GM12878 (cell line): Measurements from ENCODE around the gene TOR1AIP1. TPM values are rescaled to one million over a fixed set of nuclear protein-coding genes. Genes with fewer than 3 reads are reported as not detected.
"Not testable (repeated sequence)": the region's sequence is repeated elsewhere in the genome, so short reads cannot be mapped to it uniquely, and the experiment has no call there.

Experiments used
- ATAC-seq: fragments of 200-7000 bp; cut with Tn5 transposase; 3 replicates; pipeline ENCODE4 v1.9.1; 2020; ENCODE audit warnings: mild to moderate bottlenecking, moderate library complexity
- BruUV-seq: library from RNA; stranded (reverse); fragments of 400-500 nt; replicated peaks from 2 replicates; lab custom pipeline; 2021; lab: Mats Ljungman, UMichigan
- CTCF ChIA-PET: fragments of 300-600 bp; sonication (Branson Sonifier 250); formaldehyde crosslinking; extraction: SDS; loops from one replicate; lab custom pipeline; 2021; ENCODE audit warnings: inconsistent platforms; lab: Yijun Ruan, JAX
- POLR2A ChIA-PET: fragments of 350-600 bp; formaldehyde crosslinking; extraction: SDS; loops from one replicate; lab custom pipeline; 2021; ENCODE audit warnings: inconsistent platforms; lab: Charles Lee
- RAD21 ChIA-PET: fragments of 300-600 bp; sonication (Branson Sonifier 250); formaldehyde crosslinking; loops from one replicate; lab custom pipeline; 2023; ENCODE audit warnings: antibody characterized with exemption; ENCODE audit not compliant: unreplicated experiment; lab: Charles Lee
- SMC1A ChIA-PET: fragments of 300-600 bp; sonication (Branson Sonifier 250); formaldehyde crosslinking; loops from one replicate; lab custom pipeline; 2023; ENCODE audit not compliant: unreplicated experiment, uncharacterized antibody; lab: Charles Lee
- DNase-seq: peaks from one replicate; pipeline ENCODE4 v3.0.0-alpha.2; 2011; ENCODE audit warnings: low read depth, low spot score
- FAIRE-seq: peaks from 3 replicates; lab custom pipeline; 2011; peaks lifted over from hg19 to GRCh38; lab: Jason Lieb, UNC
- H2AFZ ChIP-seq: 2 replicates; pipeline ENCODE4 v1.6.0; 2011; ENCODE audit warnings: low read depth, low read length, control low read depth; ENCODE audit not compliant: control insufficient read depth
- H3K27ac ChIP-seq: 2 replicates; pipeline ENCODE4 v1.5.1; 2011; ENCODE audit warnings: control low read depth; ENCODE audit not compliant: control insufficient read depth, insufficient read depth
- H3K27me3 ChIP-seq, 2 experiments: replicated peaks in 1 of 2; 2 replicates each; pipeline versions ENCODE4 v1.6.0 to v1.6.1; 2011; ENCODE audit warnings: low read length in 1 of 2; ENCODE audit not compliant: control insufficient read depth in 2 of 2, insufficient read depth in 2 of 2
- H3K36me3 ChIP-seq, 2 experiments: 2 replicates each; pipeline ENCODE4 v1.5.1; 2011; ENCODE audit warnings: low read length in 1 of 2; ENCODE audit not compliant: control insufficient read depth in 2 of 2, insufficient read depth in 2 of 2
- H3K4me1 ChIP-seq: 2 replicates; pipeline ENCODE4 v1.6.1; 2011; ENCODE audit warnings: mild to moderate bottlenecking, low read length, moderate library complexity, mixed read lengths; ENCODE audit not compliant: control insufficient read depth, insufficient read depth
- H3K4me2 ChIP-seq: 2 replicates; pipeline ENCODE4 v1.6.0; 2011; ENCODE audit warnings: control low read depth; ENCODE audit not compliant: control insufficient read depth, insufficient read depth
- H3K4me3 ChIP-seq: fragments of 200-600 bp; sonication (generic); 2 replicates; pipeline ENCODE4 v1.5.1; 2016
- H3K79me2 ChIP-seq: 2 replicates; pipeline ENCODE4 v1.6.0; 2011; ENCODE audit warnings: low read length; ENCODE audit not compliant: control insufficient read depth, insufficient read depth
- H3K9ac ChIP-seq: 2 replicates; pipeline ENCODE4 v1.8.0; 2011; ENCODE audit warnings: low read length, control low read depth, mixed read lengths; ENCODE audit not compliant: control insufficient read depth, insufficient read depth
- H3K9me3 ChIP-seq: replicated peaks from 3 replicates; pipeline ENCODE4 v1.5.1; 2011; ENCODE audit warnings: mild to moderate bottlenecking, low read length; ENCODE audit not compliant: control insufficient read depth, insufficient read depth
- H4K20me1 ChIP-seq: 2 replicates; pipeline ENCODE4 v1.6.0; 2011; ENCODE audit not compliant: control insufficient read depth, insufficient read depth
- EGR1 ChIP-seq, 2 experiments: IDR thresholded peaks; 1 replicate in 1 of 2; 2 replicates in 1 of 2; pipeline ENCODE4 v1.6.1; 2011 to 2012; ENCODE audit warnings: low read depth in 2 of 2, low read length in 2 of 2, borderline replicate concordance in 1 of 2, mild to moderate bottlenecking in 1 of 2, moderate library complexity in 1 of 2
- FOXM1 ChIP-seq: IDR thresholded peaks from 2 replicates; pipeline ENCODE4 v1.6.1; 2012; ENCODE audit warnings: low read depth, mild to moderate bottlenecking, inconsistent platforms, low read length, moderate library complexity
- HDAC6 ChIP-seq: fragments of 200-600 bp; sonication (generic); IDR thresholded peaks from one replicate; pipeline ENCODE4 v1.8.0; 2017; ENCODE audit warnings: antibody characterized with exemption; ENCODE audit not compliant: unreplicated experiment
- JUNB ChIP-seq: IDR thresholded peaks from 2 replicates; pipeline ENCODE4 v1.6.1; 2016; ENCODE audit warnings: antibody characterized with exemption, mild to moderate bottlenecking
- MEF2A ChIP-seq: IDR thresholded peaks from 2 replicates; pipeline ENCODE4 v1.6.1; 2011; ENCODE audit warnings: low read depth, mild to moderate bottlenecking, low read length, moderate library complexity; ENCODE audit not compliant: insufficient read depth
- NRF1 ChIP-seq: conservative IDR thresholded peaks from 2 replicates; pipeline ENCODE4 v1.6.1; 2011; ENCODE audit warnings: mild to moderate bottlenecking, low read depth, low read length, improper control_type of control experiment
- PRDM15 ChIP-seq: fragments of 450-650 bp; formaldehyde crosslinking; IDR thresholded peaks from 2 replicates; pipeline ENCODE4 v1.4.0; 2020; ENCODE audit warnings: mild to moderate bottlenecking, moderate library complexity
- RCOR1 ChIP-seq: conservative IDR thresholded peaks from 2 replicates; pipeline ENCODE4 v1.6.1; 2012; ENCODE audit warnings: low read depth, low read length, improper control_type of control experiment
- ZNF384 ChIP-seq: IDR thresholded peaks from 2 replicates; pipeline ENCODE4 v1.6.1; 2012; ENCODE audit warnings: low read depth, mild to moderate bottlenecking, low read length, improper control_type of control experiment, borderline replicate concordance
- WGBS: methylation state at CpG from one replicate; pipeline ENCODE4 v1.1.6; 2016; ENCODE audit warnings: low lambda C conversion rate; ENCODE audit not compliant: insufficient replicate concordance, insufficient coverage; ENCODE audit errors: missing lambda C conversion rate; 5-methylcytosine and 5-hydroxymethylcytosine counted together
- in situ Hi-C: fragments of 300-500 bp; cut with MboI; formaldehyde crosslinking; loops from 9 replicates; pipeline ENCODE4 v1.14.3; 2018; ENCODE audit warnings: mixed read lengths
- intact Hi-C: fragments of 100-400 bp; cut with micrococcal nuclease; formaldehyde crosslinking; loops from one replicate; pipeline ENCODE4 v1.14.2; 2022; ENCODE audit not compliant: unreplicated experiment
- polyA plus RNA-seq, 11 experiments: library from polyadenylated mRNA; depleted of rRNA in 4 of 11; unstranded in 6 of 11; stranded (reverse) in 5 of 11; fragments of >200 nt; fragmentation: Nextera tagmentation in 4 of 11; fragmentation: Illumina TruSeq in 1 of 11; extraction: Ambion mirVana in 4 of 11; extraction: Trizol in 1 of 11; gene quantifications; 1 replicate in 1 of 11; 2 replicates in 10 of 11; pipeline versions ENCODE4 v1.2.1 to v1.2.3, GENCODE V29; 2011 to 2016; ENCODE audit warnings: inconsistent platforms in 2 of 11, missing spikeins in 2 of 11, low read depth in 1 of 11
- total RNA-seq, 4 experiments: library from RNA; depleted of rRNA in 3 of 4; stranded (reverse); fragments of >200 nt in 3 of 4; fragmentation: Illumina TruSeq in 1 of 4; extraction: Trizol in 1 of 4; gene quantifications; 2 replicates each; pipeline versions ENCODE4 v1.2.1 to v1.2.3, GENCODE V29; 2013 to 2021
- TF ChIP-seq, protein P1 (sequence below): fragments of 450-650 bp; IDR thresholded peaks from 2 replicates; pipeline ENCODE4 v1.6.1; 2017; ENCODE audit warnings: mild to moderate bottlenecking, low read depth, inconsistent platforms; ENCODE audit not compliant: poor library complexity, severe bottlenecking

Gene TOR1AIP1
- total and polyA plus RNA-seq, 10 of the 15 experiments (the other 5 are each of a cell fraction or from before 2014, with no cell fraction given): 14.8 to 36.0 (median 25.8) TPM

DNA sequence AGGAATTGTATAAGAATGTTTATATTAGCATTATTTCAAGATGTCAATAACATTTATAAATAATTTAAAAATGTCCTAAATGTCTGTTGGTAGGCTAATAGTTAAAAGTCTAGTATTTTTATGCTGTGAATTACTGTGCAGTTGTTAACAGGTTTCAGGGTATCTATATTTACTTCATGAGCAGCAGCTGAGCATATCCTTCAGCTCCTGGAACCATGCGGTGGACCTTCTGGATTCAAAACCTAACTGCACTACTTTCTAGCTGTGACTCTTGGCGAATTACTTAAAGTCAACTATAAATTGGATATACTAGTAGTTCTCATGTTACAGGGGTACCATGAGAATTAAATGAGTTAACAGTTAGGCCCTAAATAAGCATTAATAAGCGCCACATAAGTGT is 76.3 kb downstream of the TOR1AIP1 start:
- Histone ChIP-seq H4K20me1 (no peaks in the 10 kb centered on the region), H3K4me2 (peak overlapping the region; percentile 21), H3K27me3 (no peaks in the 10 kb centered on the region), H3K27ac (no peak overlapping the region), H3K36me3 (no peaks in the 10 kb centered on the region; a peak in 1 of 4 replicates), H3K79me2 (peaks cover 84% of the 10 kb centered on the region), H3K9ac (no peak overlapping the region), H3K4me3 (no peak overlapping the region), H3K9me3 (no peaks in the 10 kb centered on the region; the same call in 1 of the 3 replicates), H3K4me1 (peaks cover 3% of the 10 kb centered on the region), H2AFZ (no peak overlapping the region)
- FAIRE-seq (no peak), ATAC-seq (no peak), DNase-seq (no peak)
- SMC1A ChIA-PET: interaction anchor here (1.1 kb wide), 1 partner anchor 44 kb away, joined by 3 read pairs; no protein-coding TSS in a partner anchor
- TF ChIP-seq PRDM15 (CRISPR knock-in tag) (no peak), JUNB (no peak), NRF1 (no peak), MEF2A (no peak), ZNF384 (no peak), RCOR1 (no peak), FOXM1 (no peak), EGR1 (IDR thresholded peaks at IDR 0.05; ENCODE audit: borderline replicate concordance in 1 of 2, low read depth in 2 of 2, low read length in 2 of 2) (no peak), HDAC6 (no peak)
- TF ChIP-seq, protein P1, sequence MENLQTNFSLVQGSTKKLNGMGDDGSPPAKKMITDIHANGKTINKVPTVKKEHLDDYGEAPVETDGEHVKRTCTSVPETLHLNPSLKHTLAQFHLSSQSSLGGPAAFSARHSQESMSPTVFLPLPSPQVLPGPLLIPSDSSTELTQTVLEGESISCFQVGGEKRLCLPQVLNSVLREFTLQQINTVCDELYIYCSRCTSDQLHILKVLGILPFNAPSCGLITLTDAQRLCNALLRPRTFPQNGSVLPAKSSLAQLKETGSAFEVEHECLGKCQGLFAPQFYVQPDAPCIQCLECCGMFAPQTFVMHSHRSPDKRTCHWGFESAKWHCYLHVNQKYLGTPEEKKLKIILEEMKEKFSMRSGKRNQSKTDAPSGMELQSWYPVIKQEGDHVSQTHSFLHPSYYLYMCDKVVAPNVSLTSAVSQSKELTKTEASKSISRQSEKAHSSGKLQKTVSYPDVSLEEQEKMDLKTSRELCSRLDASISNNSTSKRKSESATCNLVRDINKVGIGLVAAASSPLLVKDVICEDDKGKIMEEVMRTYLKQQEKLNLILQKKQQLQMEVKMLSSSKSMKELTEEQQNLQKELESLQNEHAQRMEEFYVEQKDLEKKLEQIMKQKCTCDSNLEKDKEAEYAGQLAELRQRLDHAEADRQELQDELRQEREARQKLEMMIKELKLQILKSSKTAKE: no peak
- in situ Hi-C loops: no loop called here
- POLR2A ChIA-PET: no interaction called here
- WGBS: 99% methylated on average over 3 of the region's 3 CpGs
- BruUV-seq: no TSS peak
- CTCF ChIA-PET: no interaction called here
- RAD21 ChIA-PET: interaction anchor here (0.6 to 1.6 kb wide), 5 partner anchors 8 to 90 kb away, joined by 3 to 5 read pairs (median 3); no protein-coding TSS in a partner anchor
- intact Hi-C loops: no loop called here

DNA sequence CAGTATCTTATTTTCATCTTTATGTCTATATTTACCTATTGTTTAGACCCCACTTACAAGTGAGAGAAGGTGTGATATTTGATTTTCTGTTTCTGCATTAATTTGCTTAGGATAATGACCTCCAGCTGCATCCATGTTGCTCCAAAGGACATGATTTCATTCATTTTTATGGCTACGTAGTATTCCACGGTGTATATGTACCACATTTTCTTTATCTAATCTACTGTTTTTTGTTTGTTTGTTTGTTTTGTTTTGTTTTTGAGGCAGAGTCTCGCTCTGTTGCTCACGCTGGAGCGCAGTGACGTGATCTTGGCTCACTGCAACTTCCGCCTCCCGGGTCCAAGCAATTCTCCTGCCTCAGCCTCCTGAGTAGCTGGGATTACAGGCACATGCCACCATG is 80.1 kb downstream of the TOR1AIP1 start:
- H3K4me2 ChIP-seq, POLR2A ChIA-PET, FAIRE-seq, H2AFZ ChIP-seq, ATAC-seq, BruUV-seq, H3K27me3 ChIP-seq, H3K4me1 ChIP-seq, H3K27ac ChIP-seq, H3K4me3 ChIP-seq, H3K9ac ChIP-seq, H3K36me3 ChIP-seq, in situ Hi-C loops, SMC1A ChIA-PET, intact Hi-C loops, RAD21 ChIA-PET, CTCF ChIA-PET, H4K20me1 ChIP-seq, DNase-seq: not testable (repeated sequence)
- Histone ChIP-seq H3K79me2 (peaks cover 80% of the 10 kb centered on the region), H3K9me3 (peaks cover 11% of the 10 kb centered on the region)
- 100% methylated on average over 8 of the region's 8 CpGs for WGBS
